AG09309 (cell line): ENCODE data around the gene TENT4B.

ENCODE experiments used
- DNase-seq: peaks from one replicate; pipeline ENCODE4 v3.0.0-alpha.2; 2010; ENCODE audit warnings: low read depth
- H3K4me3 ChIP-seq: 2 replicates; pipeline ENCODE4 v1.5.1; 2011; ENCODE audit warnings: mild to moderate bottlenecking, low read depth, low read length, moderate library complexity; ENCODE audit not compliant: control insufficient read depth
- CTCF ChIP-seq: IDR thresholded peaks from 2 replicates; pipeline ENCODE4 v1.5.1; 2011; ENCODE audit warnings: mild to moderate bottlenecking, low read depth, low read length, inconsistent platforms; ENCODE audit not compliant: insufficient read depth, control insufficient read depth; ENCODE audit errors: missing control alignments

TENT4B gene

GRCh38 chr16:50257876-50258275 is 104.8 kb downstream of the TENT4B start:
- TF ChIP-seq CTCF: no peak
- no peak overlapping the region for H3K4me3 ChIP-seq
- no peak for DNase-seq

- no peak overlapping the region for H3K4me3 ChIP-seq
- no peak for TF ChIP-seq CTCF
- no peak for DNase-seq
These were observed 106.5 kb downstream of the TENT4B start for GRCh38 chr16:50259334-50260205.

GRCh38 chr16:50260206-50261159 is 107.4 kb downstream of the TENT4B start:
- TF ChIP-seq CTCF: no peak
- no peak overlapping the region for H3K4me3 ChIP-seq
- no peak for DNase-seq

GRCh38 chr16:50261160-50261706 is 108.1 kb downstream of the TENT4B start:
- no peak for DNase-seq
- no peak for TF ChIP-seq CTCF
- H3K4me3 ChIP-seq: no peak overlapping the region

- no peak for DNase-seq
- H3K4me3 ChIP-seq: no peak overlapping the region
- TF ChIP-seq CTCF: no peak
These were observed 108.7 kb downstream of the TENT4B start for GRCh38 chr16:50261707-50262235.
